ENCODE measurements around the gene C18orf63. TPM values are rescaled to one million over a fixed set of nuclear protein-coding genes. Genes with fewer than 3 reads are reported as not detected.

C18orf63 gene
- not detected for total RNA-seq

DNA sequence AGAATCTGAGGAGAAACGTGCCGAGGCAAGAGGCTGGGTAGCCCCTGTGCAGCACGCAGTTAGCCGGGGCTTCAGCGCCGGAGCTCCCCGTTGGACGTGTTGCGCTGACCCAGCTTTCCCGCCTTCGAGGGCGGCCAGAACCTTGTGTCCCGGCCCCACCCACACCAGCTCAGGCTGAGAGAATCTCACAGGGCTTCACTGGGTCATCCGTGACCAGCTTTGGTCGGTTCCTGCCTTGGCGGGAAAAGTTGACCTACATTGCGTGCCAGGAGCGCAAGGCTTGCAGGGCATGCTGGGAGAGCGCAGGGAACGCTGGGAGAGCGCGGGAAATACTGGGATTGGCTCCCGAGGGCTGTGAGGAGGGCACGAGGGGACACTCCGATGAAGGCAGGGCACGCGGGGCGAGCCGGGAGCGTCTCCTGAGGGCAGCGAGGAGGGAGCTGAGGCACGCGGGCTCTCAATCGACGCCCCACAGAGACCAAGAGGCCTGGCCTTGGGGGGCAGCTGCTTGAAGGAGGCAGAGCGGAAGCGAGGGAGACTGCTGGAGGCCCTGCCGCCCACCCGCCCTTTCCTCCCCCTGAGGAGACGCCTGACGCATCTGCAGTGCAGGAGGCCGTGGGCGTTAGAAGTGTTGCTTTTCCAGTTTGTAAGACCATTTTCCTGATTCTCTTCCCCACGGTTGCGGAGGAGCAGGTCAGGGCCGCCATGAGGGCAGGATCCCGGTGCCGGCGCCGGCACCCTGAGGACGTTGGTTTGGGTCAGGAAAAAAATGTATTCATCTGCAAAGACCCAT, at the start of gene C18orf63:
Gene C18orf63, plus strand, starts transcription at position 376 of the 793 bp plus-strand sequence. CDS start 2,027 bp downstream, outside the sequence.
- Histone ChIP-seq H3K4me1 (ENCODE audit: control insufficient read depth in 1 of 2, low read depth in 2 of 2) (no peaks in the 10 kb centered on the region), H3K9me3 (no peaks in the 10 kb centered on the region), H3K27me3 (replicated peaks; ENCODE audit: insufficient read depth) (no peaks in the 10 kb centered on the region), H3K27ac (no peak within 1 kb of the TSS), H3K4me3 (no peak within 1 kb of the TSS), H3K36me3 (no peaks in the 10 kb centered on the region)
- ATAC-seq (ENCODE audit: insufficient number of reproducible peaks, low FRiP score, low read depth): no peak
- TF ChIP-seq, protein P1, sequence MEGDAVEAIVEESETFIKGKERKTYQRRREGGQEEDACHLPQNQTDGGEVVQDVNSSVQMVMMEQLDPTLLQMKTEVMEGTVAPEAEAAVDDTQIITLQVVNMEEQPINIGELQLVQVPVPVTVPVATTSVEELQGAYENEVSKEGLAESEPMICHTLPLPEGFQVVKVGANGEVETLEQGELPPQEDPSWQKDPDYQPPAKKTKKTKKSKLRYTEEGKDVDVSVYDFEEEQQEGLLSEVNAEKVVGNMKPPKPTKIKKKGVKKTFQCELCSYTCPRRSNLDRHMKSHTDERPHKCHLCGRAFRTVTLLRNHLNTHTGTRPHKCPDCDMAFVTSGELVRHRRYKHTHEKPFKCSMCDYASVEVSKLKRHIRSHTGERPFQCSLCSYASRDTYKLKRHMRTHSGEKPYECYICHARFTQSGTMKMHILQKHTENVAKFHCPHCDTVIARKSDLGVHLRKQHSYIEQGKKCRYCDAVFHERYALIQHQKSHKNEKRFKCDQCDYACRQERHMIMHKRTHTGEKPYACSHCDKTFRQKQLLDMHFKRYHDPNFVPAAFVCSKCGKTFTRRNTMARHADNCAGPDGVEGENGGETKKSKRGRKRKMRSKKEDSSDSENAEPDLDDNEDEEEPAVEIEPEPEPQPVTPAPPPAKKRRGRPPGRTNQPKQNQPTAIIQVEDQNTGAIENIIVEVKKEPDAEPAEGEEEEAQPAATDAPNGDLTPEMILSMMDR (IDR thresholded peaks at IDR 0.05): no peak
- no peak for DNase-seq (ENCODE audit: low spot score)

DNA sequence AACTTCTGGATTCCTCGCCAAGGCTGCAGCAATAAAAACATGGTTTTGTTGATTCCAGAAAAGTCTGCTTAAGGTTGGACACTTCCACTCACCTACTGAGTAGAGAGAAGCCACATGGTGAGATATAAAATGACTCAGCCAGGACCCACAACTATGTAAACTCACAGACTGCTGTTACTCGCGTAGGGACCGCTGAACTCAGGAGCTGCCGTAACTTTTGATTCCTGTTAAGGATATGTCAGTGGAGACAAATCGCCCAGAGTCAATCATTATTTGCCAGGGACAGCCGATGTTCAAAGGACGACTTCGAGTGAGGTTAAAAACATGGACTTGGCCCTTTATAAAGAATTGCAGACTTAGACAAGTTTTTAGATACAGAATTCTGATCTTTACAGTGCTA, 49.5 kb upstream of the C18orf63 start:
- no peak for DNase-seq (ENCODE audit: low spot score)
- Histone ChIP-seq H3K27me3 (replicated peaks; ENCODE audit: insufficient read depth) (no peaks in the 10 kb centered on the region), H3K9me3 (no peaks in the 10 kb centered on the region), H3K4me3 (no peak overlapping the region), H3K27ac (no peak overlapping the region), H3K4me1 (ENCODE audit: control insufficient read depth in 1 of 2, low read depth in 2 of 2) (no peaks in the 10 kb centered on the region), H3K36me3 (peaks cover 3% of the 10 kb centered on the region)
- TF ChIP-seq, protein P1 (IDR thresholded peaks at IDR 0.05): no peak
- no peak for ATAC-seq (ENCODE audit: insufficient number of reproducible peaks, low FRiP score, low read depth)

DNA sequence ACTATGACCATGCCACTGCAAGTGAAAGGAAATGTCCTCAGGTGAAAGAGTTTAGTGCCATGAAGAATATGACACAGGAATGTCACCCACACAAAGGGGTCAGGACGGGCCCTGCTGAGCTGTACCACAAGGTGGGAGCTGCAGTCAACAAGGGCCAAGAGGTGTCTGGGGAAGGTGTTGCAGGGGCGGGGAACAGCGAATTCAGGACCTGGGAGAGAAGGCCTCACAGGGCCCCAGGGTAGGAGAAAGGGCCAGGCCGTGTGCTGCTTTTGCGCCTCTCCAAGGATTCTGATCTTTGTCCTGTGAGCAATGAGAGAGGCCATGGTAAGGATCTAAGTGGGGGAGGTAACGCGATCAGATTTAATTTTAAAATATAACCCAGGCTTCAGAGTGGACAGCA, 47.5 kb upstream of the C18orf63 start:
- DNase-seq (ENCODE audit: low spot score) (no peak), ATAC-seq (ENCODE audit: insufficient number of reproducible peaks, low FRiP score, low read depth) (no peak)
- Histone ChIP-seq H3K4me3 (no peak overlapping the region), H3K27ac (no peak overlapping the region), H3K36me3 (peaks cover 3% of the 10 kb centered on the region), H3K9me3 (no peaks in the 10 kb centered on the region), H3K27me3 (replicated peaks; ENCODE audit: insufficient read depth) (no peaks in the 10 kb centered on the region), H3K4me1 (ENCODE audit: control insufficient read depth in 1 of 2, low read depth in 2 of 2) (no peaks in the 10 kb centered on the region)
- TF ChIP-seq, protein P1 (IDR thresholded peaks at IDR 0.05): no peak

DNA sequence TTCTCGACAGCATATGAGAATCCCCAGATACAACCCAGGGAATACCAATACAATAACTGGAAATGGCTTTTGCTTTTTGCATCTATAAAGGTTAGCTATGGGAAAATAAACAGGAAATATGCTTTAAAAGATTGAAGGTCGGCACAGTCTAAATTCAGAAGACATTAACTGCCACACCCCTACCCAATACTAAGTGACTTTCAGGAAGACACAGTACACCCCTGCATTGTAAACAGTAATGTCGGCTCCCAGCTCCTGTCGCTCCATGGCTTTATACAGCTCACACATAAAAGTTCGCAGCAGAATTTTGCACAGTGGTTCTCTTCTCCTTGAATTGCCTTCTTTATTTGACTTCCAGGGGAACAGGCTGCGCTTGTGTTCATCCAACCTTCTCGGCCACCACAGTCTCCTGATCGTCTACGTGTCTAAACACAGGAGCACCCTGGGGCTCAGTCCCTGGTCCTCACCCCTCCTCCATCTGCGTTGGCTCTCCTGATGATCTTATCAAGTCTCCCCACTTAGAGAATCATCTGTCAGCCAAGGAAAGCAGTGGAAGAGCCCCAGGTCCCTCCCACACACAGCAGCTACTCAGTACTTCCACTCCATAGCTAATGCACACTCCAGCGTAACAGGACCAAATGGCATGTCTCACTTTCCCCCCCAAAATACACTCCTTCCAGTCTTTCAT, 46.6 kb upstream of the C18orf63 start:
- DNase-seq (ENCODE audit: low spot score) (no peak), ATAC-seq (ENCODE audit: insufficient number of reproducible peaks, low FRiP score, low read depth) (no peak)
- Histone ChIP-seq H3K4me1 (ENCODE audit: control insufficient read depth in 1 of 2, low read depth in 2 of 2) (no peaks in the 10 kb centered on the region), H3K36me3 (peaks cover 3% of the 10 kb centered on the region), H3K4me3 (no peak overlapping the region), H3K27me3 (replicated peaks; ENCODE audit: insufficient read depth) (no peaks in the 10 kb centered on the region), H3K9me3 (no peaks in the 10 kb centered on the region), H3K27ac (no peak overlapping the region)
- TF ChIP-seq, protein P1 (IDR thresholded peaks at IDR 0.05): no peak

DNA sequence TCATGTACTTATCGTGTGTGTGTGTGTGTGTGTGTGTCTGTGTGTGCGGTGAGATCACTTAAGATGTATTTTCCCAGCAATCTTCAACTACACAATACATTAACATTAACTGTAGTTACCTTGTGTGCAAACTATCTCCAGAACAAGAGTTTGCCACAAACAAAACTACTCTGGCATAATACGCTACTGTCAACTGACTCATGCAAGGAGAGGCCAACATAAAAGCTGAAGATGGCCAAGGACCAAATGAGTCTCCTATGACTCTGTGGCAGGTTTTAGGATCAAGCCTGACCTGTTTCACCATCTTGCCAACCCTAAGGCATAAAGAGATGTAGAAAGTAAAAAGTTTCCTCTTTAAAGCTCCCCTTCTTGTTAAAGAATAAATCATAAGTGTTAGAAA, 44.0 kb upstream of the C18orf63 start:
- TF ChIP-seq, protein P1 (IDR thresholded peaks at IDR 0.05): no peak
- Histone ChIP-seq H3K9me3 (no peaks in the 10 kb centered on the region), H3K27me3 (replicated peaks; ENCODE audit: insufficient read depth) (no peaks in the 10 kb centered on the region), H3K4me3 (no peak overlapping the region), H3K4me1 (ENCODE audit: control insufficient read depth in 1 of 2, low read depth in 2 of 2) (no peaks in the 10 kb centered on the region), H3K36me3 (peaks cover 3% of the 10 kb centered on the region), H3K27ac (no peak overlapping the region)
- no peak for DNase-seq (ENCODE audit: low spot score)
- ATAC-seq (ENCODE audit: insufficient number of reproducible peaks, low FRiP score, low read depth): no peak

Measured in thoracic aorta (tissue), 2 donors.